ENCODE data around the gene SMIM5.
"Not testable (repeated sequence)": the region's sequence is repeated elsewhere in the genome, so short reads cannot be mapped to it uniquely, and the experiment has no call there.

SMIM5 gene

DNA sequence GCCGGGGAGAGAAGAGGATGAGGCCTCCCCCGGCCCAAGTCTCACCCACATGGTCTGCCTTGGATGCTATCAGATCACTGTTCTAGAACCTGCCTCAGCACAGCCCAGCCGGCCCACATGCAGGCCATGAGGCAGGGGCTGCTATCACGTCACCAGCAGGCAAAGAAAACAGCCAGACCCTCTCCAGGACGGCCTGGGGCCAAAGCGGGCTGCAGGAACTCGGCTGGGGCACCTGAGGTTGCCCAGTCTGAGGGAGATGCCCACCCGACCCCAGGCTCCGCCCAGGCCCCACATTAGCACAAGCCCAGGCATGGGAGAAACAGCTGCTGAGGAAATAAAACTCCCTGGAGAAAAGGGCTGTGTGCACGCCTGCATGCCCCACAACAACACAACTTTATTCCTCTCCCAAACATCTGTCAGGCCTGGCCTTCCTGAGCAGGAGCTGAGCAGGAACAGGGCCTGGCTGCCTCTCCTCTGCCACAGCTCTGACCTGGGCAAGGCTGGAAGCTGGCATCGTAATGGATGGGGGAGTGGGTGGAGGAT lies 6.7 kb upstream of the SMIM5 start:
- no peak for DNase-seq

- DNase-seq, result no peak
These were observed 6.1 kb upstream of the SMIM5 start for GRCh38 chr17:75627094-75627493.

GRCh38 chr17:75628425-75628824 lies 4.8 kb upstream of the SMIM5 start:
- no peak for DNase-seq

GRCh38 chr17:75629157-75629556 lies 4.1 kb upstream of the SMIM5 start:
- no peak for DNase-seq

GRCh38 chr17:75630071-75630917 lies 2.9 kb upstream of the SMIM5 start:
- no peak for DNase-seq

DNA sequence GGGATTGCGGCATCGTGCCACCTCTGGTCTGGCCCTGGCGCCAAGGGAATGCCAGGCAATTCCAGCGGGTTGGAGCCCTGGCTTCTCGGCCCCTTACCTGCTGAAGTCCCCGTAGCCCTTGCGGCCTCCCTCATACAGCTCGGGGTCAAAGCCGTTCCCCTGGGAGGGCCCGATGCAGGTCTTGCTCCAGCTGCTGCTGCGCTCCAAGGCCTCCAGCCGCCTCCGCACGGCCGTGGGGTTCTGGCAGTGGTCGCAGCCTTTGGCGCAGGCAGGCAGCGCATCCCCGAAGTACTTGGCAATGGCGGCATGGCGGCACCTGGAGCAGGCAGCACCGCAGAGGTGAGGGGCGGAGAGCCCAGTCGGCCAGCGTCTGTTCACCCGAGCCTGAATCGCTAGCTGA lies 1.9 kb upstream of the SMIM5 start:
- no peak for DNase-seq

DNA sequence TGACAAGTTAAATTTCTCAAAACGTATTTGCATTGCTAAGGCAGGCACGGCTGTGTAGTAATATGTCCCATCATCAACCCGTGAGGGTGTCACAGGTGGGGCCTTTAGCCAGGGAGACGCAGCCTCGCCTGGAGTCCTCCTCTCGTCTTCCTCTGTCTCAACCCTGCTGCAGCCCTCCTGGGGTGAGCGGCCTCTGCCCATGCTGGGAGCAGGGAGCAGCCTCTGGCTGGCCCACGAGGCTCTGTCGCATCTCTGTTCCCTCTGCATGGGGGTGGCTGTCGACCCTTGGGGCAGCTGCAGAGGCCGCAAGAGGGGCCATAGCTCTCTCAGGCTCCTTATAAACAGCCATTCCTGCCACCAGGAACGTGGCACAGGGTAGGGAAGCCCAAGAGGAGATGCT lies 806 bp upstream of the SMIM5 start:
- no peak for DNase-seq

DNA sequence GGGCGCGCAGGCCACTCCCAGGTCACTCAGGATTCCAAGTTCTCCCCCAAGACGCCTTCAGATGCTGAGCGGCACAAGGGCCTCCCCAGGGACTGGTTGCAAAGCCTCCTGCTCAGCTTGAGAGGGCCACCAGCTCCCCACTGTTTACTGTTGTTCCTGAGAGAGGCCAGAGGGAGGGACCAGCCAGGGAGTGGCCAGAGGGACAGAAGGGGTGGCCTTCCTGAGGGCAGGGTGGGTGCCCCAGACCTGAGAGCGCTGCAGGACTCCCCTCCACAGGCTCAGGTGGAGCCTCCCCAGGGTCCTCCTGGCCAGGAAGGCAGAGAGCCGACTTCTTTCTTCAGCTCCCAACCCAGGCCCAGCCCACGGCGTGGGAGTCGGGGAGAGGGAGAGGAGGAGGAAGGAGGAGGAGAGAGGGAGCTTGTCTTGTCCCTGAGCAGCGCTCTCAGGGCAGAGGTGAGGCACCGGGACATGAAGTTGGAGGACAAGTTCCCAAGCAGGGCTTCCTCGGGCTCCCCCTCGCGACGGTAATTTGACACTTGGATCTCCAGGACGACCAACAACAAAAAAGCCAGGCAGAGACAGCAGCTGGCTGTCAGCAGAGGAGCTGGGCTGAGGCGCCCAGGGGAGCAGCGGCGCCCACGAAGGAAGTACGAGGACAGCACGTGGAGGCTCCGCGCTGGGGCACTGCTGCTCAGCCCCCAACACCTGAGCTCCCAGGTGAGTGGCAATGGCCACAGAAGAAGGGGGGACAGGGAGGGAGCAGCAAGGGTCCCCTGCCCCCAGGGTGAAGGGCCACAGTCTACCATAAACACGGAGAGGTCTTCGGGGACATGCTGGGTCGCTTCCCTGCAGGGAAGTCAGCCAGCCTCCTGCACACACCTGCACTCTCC lies 497 bp downstream of the SMIM5 start:
- DNase-seq, result no peak

- no peak for DNase-seq
These were observed 1.1 kb downstream of the SMIM5 start for GRCh38 chr17:75634376-75634740.

- DNase-seq, result no peak
These were observed 1.7 kb downstream of the SMIM5 start for GRCh38 chr17:75634754-75635609.

DNA sequence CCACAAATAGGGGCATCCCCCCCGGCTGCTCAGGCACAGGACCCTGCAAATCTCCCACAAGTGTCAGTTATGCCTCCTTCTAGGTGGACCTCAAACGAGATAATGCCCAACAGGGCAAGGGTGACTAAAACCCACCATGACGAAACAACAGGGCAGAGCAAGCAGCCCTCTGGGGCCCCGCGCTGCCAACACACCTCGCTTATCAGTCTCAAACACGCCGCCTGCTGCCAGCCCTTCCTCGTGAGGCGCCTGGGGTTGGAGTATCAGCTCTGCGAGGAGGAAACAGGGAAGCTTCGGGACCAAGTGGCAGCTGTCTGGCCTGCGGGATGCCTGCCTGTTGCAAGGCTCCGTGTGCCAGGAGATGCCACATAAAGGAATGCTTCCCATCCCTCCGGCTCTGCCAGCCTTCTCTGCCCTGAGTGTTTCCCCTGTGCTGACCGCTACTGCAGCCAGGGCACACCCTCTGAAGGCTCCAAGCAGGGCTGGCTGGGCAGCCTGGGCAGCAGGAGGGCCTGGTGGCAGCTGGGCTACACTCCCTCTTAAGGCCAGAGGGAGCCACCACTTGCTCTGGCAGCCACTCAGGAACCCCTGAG lies 2.5 kb downstream of the SMIM5 start:
- no peak for DNase-seq

DNA sequence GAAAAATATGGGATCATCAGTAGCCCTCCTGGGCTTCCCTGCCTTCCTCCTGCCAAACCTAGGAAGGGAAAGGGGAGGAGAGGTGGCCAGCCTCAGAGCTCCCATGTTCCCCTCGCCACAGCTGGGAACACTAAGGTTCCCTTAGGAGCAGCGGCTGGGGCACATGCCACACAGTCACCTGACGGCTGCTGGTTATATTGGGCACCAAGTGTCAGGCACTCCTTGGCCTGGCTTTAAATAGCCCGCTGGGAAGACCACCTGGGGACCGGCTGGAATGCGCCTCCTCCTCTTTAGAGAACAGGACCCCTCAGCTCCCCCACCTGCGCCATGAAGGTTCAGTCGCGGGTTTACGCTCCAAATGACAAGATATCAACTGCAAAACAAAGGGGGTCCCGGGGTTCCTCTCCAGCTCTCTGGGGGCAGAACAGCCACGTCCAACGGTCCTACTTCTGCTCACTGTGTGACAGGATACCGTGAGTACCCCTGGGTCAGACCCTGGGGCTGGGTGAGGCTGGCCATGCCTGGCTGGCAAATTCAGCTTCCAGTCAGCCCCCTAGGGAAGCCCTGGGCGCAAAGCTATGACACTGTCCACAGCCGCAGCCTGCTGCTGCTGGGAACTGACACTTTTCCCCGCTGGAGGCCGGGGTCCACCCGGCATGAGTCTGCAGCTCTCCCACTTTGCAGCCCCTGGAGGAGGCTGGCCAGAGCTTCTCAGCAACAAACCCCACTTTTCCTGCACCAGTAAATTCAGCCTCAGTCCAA lies 3.3 kb downstream of the SMIM5 start:
- DNase-seq, result no peak

GRCh38 chr17:75637143-75637538 lies 3.9 kb downstream of the SMIM5 start:
- DNase-seq, result no peak

GRCh38 chr17:75637551-75637950 lies 4.3 kb downstream of the SMIM5 start:
- DNase-seq, result no peak

- not testable (repeated sequence) for DNase-seq
These were observed 4.8 kb downstream of the SMIM5 start for GRCh38 chr17:75638039-75638438.

DNA sequence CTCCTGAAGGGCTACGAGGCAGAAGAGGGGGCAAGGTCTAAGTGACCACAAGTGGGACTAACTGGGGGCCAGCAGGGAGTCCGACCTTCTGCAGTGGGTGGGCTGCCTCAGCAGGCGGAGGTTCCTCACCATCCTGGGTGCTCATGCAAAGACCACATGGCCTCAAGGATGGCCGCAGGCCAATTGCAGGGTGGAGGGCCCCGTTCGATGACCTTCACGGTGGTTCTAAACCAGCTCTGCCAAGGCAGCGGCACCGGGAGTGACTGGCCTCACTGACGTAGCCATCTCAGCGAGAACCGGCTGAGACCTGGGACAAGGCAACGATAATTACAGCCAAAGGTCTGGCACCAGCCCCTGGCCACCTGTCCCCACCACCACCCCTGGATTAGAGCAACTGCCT lies 5.7 kb downstream of the SMIM5 start:
- DNase-seq, result no peak

DNA sequence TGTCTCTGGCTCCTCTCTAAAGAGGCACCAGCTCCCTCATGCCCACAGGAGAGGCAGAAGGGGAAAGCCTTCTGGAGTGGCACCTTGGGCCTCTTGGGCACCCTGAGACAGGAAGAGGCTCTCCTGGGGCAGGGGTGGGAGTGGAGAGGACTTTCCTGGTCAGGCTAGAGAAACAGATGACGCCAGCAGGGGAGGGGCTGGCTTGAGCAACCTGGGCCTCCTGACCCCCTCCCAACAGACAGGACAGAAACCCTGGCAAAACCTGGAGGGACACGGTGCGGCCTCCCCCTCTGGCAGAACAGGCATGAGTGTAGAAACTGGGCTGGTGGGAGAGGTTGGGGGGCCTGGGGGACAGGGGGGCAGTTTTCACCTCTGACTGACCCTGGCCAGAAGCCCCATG lies 6.1 kb downstream of the SMIM5 start:
- no peak for DNase-seq

DNA sequence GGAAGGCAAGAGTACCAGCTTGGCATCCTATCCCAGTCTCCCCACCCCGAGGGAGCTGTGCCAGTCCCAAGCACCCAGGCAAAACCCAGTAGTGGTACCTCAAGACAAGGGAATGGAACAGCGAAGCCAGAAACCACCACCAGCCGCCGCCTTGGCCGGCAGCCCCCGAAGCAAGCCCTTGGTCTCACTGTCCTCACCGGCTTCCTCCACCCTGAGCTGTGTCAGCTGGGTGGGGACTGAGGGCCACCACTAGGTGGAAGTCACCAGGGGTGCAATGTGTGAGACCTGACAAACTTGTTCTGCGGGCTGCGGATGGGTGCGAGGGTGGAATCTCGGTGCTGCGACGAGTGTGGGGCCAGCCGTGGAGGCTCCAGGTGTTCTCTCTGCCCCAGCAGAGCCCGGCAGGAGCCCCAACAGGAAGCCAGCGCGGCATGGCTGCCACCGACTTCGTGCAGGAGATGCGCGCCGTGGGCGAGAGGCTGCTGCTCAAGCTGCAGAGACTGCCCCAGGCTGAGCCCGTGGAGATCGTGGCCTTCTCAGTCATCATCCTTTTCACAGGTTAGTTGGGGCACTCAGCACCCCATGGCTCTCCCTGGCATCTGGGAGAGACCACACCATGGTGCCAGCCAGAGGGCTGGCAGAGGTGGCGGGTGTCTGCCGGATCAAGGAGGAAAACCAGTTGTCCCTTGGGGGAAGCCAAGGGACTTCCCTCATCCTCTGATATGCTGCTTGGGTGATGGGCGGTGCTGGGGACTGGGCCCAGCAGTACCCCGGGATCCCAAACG lies 6.7 kb downstream of the SMIM5 start:
- no peak for DNase-seq

DNA sequence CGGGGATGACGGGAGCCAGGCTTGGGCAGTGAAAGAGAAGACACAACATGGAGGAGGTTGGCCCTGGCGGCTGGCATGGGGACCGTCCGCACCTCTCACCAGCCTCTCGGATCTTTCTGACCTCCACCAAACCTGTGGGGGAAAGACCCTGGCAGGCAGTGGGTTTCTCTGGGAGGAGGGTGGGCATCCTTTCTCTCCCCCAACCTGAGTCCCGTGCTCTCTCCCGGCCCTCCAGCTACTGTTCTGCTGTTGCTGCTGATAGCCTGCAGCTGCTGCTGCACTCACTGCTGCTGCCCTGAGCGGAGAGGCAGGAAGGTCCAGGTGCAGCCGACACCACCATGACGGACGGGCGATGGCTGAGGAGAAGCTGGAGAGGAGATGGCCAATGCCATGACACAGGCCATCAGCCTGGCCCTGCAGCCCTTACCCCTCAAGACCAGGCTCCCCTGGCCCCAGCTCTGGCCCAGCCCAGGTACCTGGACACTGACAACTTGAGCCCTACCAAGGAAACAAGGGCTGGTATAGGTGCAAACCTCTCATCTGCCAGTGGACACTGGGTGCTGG lies 7.4 kb downstream of the SMIM5 start:
- no peak for DNase-seq

GRCh38 chr17:75641343-75641742 lies 8.1 kb downstream of the SMIM5 start:
- no peak for DNase-seq
